ENCODE data around the gene ODF2. TPM values are rescaled to one million over a fixed set of nuclear protein-coding genes. Genes with fewer than 3 reads are reported as not detected.

ODF2 gene
- total RNA-seq, 1 experiment from 2014 or later, result 37.3 TPM

DNA sequence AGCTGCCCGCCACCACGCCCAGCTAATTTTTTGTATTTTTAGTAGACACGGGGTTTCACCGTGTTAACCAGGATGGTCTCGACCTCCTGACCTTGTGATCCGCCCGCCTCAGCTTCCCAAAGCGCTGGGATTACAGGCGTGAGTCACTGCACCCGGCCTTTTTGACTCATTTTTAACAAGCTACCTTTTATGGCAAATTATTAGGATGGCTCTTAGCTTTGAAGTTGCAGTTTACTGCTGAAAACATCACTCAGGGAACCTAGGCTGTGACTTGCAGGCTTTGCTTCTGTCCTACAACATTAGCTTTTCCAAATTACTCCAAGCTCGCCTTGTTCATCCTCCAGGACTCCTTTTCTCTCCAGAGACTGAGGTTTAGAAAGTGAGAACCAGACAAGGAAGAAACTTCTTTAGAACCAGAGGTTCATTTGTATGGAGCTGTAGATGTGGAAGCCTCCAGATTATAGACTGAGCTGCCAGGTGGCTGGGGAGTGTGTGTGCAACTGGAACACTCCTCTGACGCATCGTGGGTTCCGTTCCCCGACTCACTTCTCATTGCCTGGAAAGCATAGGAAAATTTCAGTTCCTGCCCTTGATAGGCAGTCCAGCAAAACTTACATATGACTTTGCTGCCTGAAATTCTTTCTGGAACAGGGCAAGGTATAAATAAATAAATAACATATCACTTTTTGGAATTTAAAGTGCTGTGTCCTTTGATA is 72.8 kb downstream of the ODF2 start:
- TF ChIP-seq, protein P1, sequence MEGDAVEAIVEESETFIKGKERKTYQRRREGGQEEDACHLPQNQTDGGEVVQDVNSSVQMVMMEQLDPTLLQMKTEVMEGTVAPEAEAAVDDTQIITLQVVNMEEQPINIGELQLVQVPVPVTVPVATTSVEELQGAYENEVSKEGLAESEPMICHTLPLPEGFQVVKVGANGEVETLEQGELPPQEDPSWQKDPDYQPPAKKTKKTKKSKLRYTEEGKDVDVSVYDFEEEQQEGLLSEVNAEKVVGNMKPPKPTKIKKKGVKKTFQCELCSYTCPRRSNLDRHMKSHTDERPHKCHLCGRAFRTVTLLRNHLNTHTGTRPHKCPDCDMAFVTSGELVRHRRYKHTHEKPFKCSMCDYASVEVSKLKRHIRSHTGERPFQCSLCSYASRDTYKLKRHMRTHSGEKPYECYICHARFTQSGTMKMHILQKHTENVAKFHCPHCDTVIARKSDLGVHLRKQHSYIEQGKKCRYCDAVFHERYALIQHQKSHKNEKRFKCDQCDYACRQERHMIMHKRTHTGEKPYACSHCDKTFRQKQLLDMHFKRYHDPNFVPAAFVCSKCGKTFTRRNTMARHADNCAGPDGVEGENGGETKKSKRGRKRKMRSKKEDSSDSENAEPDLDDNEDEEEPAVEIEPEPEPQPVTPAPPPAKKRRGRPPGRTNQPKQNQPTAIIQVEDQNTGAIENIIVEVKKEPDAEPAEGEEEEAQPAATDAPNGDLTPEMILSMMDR (IDR thresholded peaks at IDR 0.05; ENCODE audit: unreplicated experiment), result no peak
- ChIA-PET POLR2A (interaction anchor here (1.4 kb wide), 1 partner anchor 24 kb away, joined by 3 read pairs; the partner anchor contains the start of gene GLE1), CTCF (no interaction called here)
- intact Hi-C loops (cut with micrococcal nuclease), result no loop called here
- DNase-seq (ENCODE audit: unreplicated experiment), result no peak
- no TSS peak for BruUV-seq (replicated peaks)
- Mint-ChIP-seq H3K36me3 (ENCODE audit: insufficient read depth, unreplicated experiment) (peaks cover 93% of the 10 kb centered on the region), H3K27me3 (ENCODE audit: insufficient read depth, unreplicated experiment) (no peaks in the 10 kb centered on the region), H3K4me1 (ENCODE audit: insufficient read depth, unreplicated experiment) (no peaks in the 10 kb centered on the region), H3K9me3 (ENCODE audit: unreplicated experiment) (no peaks in the 10 kb centered on the region), H3K4me3 (ENCODE audit: unreplicated experiment) (no peak overlapping the region), H3K27ac (ENCODE audit: low read depth, unreplicated experiment) (peak overlapping the region; percentile 74)

- BruUV-seq (replicated peaks), result no TSS peak
- H3K9me3 Mint-ChIP-seq (ENCODE audit: unreplicated experiment), result no peaks in the 10 kb centered on the region
- intact Hi-C loops (cut with micrococcal nuclease), result no loop called here
- peak overlapping the region; percentile 74 for H3K27ac Mint-ChIP-seq (ENCODE audit: low read depth, unreplicated experiment)
- H3K4me3 Mint-ChIP-seq (ENCODE audit: unreplicated experiment), result no peak overlapping the region
- no peaks in the 10 kb centered on the region for H3K27me3 Mint-ChIP-seq (ENCODE audit: insufficient read depth, unreplicated experiment)
- H3K36me3 Mint-ChIP-seq (ENCODE audit: insufficient read depth, unreplicated experiment), result peaks cover 93% of the 10 kb centered on the region
- TF ChIP-seq, protein P1 (IDR thresholded peaks at IDR 0.05; ENCODE audit: unreplicated experiment), result no peak
- H3K4me1 Mint-ChIP-seq (ENCODE audit: insufficient read depth, unreplicated experiment), result no peaks in the 10 kb centered on the region
- no peak for DNase-seq (ENCODE audit: unreplicated experiment)
- POLR2A ChIA-PET, result interaction anchor here (1.4 kb wide), 1 partner anchor 24 kb away, joined by 3 read pairs; the partner anchor contains the start of gene GLE1
- CTCF ChIA-PET, result no interaction called here
These were observed 73.4 kb downstream of the ODF2 start for GRCh38 chr9:128529191-128529590.

DNA sequence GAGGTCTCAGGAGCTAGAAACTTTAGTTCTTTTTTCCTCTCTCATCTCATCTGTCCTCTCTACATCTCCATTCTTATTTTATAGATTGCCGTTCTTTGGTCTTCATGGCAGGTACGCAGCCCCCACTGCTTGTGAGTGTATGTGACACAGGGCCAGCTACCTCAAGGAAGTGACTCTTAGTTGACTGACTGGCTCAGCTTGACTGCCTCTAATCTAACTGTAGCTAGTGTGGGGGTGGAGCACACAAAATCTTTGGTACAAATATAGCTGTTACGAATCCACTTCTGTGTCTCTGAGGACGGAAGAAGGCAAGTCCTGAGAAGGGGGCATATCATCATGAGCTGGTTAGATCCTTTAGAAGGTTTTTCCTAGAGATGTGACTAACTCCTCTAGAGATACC is 76.8 kb downstream of the ODF2 start:
- H3K4me3 Mint-ChIP-seq (ENCODE audit: unreplicated experiment), result no peak overlapping the region
- peaks cover 95% of the 10 kb centered on the region for H3K36me3 Mint-ChIP-seq (ENCODE audit: insufficient read depth, unreplicated experiment)
- TF ChIP-seq, protein P1 (IDR thresholded peaks at IDR 0.05; ENCODE audit: unreplicated experiment), result no peak
- no peaks in the 10 kb centered on the region for H3K4me1 Mint-ChIP-seq (ENCODE audit: insufficient read depth, unreplicated experiment)
- no peak overlapping the region for H3K27ac Mint-ChIP-seq (ENCODE audit: low read depth, unreplicated experiment)
- H3K9me3 Mint-ChIP-seq (ENCODE audit: unreplicated experiment), result no peaks in the 10 kb centered on the region
- POLR2A ChIA-PET, result interaction anchor here (0.6 to 0.7 kb wide), 2 partner anchors 29 to 342 kb away, joined by 3 read pairs; no protein-coding TSS in a partner anchor
- CTCF ChIA-PET, result interaction anchor here (0.6 to 1.1 kb wide), 3 partner anchors 9 to 237 kb away, joined by 3 read pairs; no protein-coding TSS in a partner anchor
- intact Hi-C loops (cut with micrococcal nuclease), result no loop called here
- no TSS peak for BruUV-seq (replicated peaks)
- DNase-seq (ENCODE audit: unreplicated experiment), result no peak
- no peaks in the 10 kb centered on the region for H3K27me3 Mint-ChIP-seq (ENCODE audit: insufficient read depth, unreplicated experiment)

GRCh38 chr9:128540634-128541360 is 85.0 kb downstream of the ODF2 start:
- ChIA-PET CTCF (interaction anchor here (0.6 to 1.3 kb wide), 3 partner anchors 8 to 436 kb away, joined by 3 to 5 read pairs (median 3); no protein-coding TSS in a partner anchor), POLR2A (interaction anchor here (0.9 to 6.2 kb wide), 3 partner anchors 11 to 61 kb away, joined by 3 to 61 read pairs (median 3); partner anchors contain the start of gene SPTAN1)
- H3K4me3 Mint-ChIP-seq (ENCODE audit: unreplicated experiment), result no peak overlapping the region
- H3K36me3 Mint-ChIP-seq (ENCODE audit: insufficient read depth, unreplicated experiment), result peaks cover 77% of the 10 kb centered on the region
- H3K27ac Mint-ChIP-seq (ENCODE audit: low read depth, unreplicated experiment), result no peak overlapping the region
- TF ChIP-seq, protein P1 (IDR thresholded peaks at IDR 0.05; ENCODE audit: unreplicated experiment), result no peak
- no peaks in the 10 kb centered on the region for H3K27me3 Mint-ChIP-seq (ENCODE audit: insufficient read depth, unreplicated experiment)
- H3K4me1 Mint-ChIP-seq (ENCODE audit: insufficient read depth, unreplicated experiment), result no peaks in the 10 kb centered on the region
- no TSS peak for BruUV-seq (replicated peaks)
- intact Hi-C loops (cut with micrococcal nuclease), result no loop called here
- H3K9me3 Mint-ChIP-seq (ENCODE audit: unreplicated experiment), result no peaks in the 10 kb centered on the region
- DNase-seq (ENCODE audit: unreplicated experiment), result no peak

Data from MCF 10A (cell line).